IPS-15b (cell line): ENCODE results near the gene KRT2.

Experiments used
- H3K27me3 ChIP-seq: one replicate; pipeline ENCODE4 v1.6.1; 2013; ENCODE audit warnings: low read length; ENCODE audit not compliant: control insufficient read depth, insufficient read depth
- H3K36me3 ChIP-seq: one replicate; pipeline ENCODE4 v1.6.1; 2013; ENCODE audit warnings: low read length; ENCODE audit not compliant: control insufficient read depth, insufficient read depth
- H3K4me1 ChIP-seq: one replicate; pipeline ENCODE4 v1.6.1; 2013; ENCODE audit warnings: mild to moderate bottlenecking, low read length; ENCODE audit not compliant: control insufficient read depth, insufficient read depth
- H3K4me3 ChIP-seq: one replicate; pipeline ENCODE4 v1.5.1; 2013; ENCODE audit warnings: low read depth, low read length
- H3K9ac ChIP-seq: one replicate; pipeline ENCODE4 v1.6.1; 2013; ENCODE audit warnings: low read depth, mild to moderate bottlenecking, low read length
- H3K9me3 ChIP-seq: one replicate; pipeline ENCODE4 v1.6.1; 2013; ENCODE audit warnings: mild to moderate bottlenecking, low read length; ENCODE audit not compliant: control insufficient read depth, insufficient read depth

The KRT2 gene

GRCh38 chr12:52683575-52684300 lies 31.7 kb upstream of the KRT2 start:
- no peaks in the 10 kb centered on the region for H3K4me1 ChIP-seq
- no peaks in the 10 kb centered on the region for H3K36me3 ChIP-seq
- H3K4me3 ChIP-seq, result no peak overlapping the region
- no peak overlapping the region for H3K9ac ChIP-seq
- no peaks in the 10 kb centered on the region for H3K9me3 ChIP-seq
- H3K27me3 ChIP-seq, result peaks cover 9% of the 10 kb centered on the region

DNA sequence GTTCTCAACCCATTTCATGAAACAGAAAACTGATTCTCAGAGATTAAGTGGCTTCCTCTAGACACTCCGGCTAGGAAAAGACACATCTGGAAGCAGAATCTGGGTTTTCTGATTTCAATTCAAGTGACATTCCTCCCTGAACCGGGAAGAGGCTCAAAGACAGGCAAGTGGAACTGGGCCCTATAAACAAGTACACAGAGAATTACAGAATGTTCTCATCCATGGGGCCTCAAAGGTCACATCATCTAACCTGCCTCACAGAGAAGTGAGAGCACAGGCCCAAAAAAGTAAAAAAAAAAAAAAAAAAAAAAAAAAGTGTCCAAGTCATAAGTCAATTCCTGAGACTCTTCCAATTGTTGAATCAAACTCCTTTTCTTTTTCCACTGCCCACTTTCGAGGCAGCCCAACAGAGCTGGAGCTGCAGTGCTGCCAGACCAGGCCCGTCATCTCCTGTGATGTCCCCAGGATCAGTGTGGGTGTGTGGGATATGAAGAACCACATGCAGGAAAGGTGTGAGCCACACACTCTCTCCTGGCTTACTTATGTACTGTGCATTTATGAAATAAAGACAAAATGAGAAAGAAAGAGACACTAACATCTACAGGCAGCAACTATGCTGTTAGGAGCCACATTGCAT lies 31.0 kb upstream of the KRT2 start:
- H3K27me3 ChIP-seq, result peaks cover 9% of the 10 kb centered on the region
- no peaks in the 10 kb centered on the region for H3K4me1 ChIP-seq
- no peaks in the 10 kb centered on the region for H3K9me3 ChIP-seq
- H3K9ac ChIP-seq, result no peak overlapping the region
- H3K36me3 ChIP-seq, result no peaks in the 10 kb centered on the region
- H3K4me3 ChIP-seq, result no peak overlapping the region

DNA sequence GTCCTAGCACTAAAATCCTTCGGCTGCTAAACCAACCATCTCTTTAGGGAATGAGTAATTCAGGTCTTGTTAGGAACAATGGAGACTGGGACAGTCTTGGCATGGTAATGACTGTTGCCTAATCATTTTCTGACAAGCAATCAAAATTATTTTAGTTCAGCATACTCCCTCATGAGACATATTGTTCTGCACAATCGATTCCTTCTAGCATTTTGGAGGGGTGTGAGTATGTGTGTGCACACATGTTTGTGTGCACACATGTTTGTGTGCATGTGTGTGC lies 30.3 kb upstream of the KRT2 start:
- Histone ChIP-seq H3K27me3 (peaks cover 9% of the 10 kb centered on the region), H3K4me3 (no peak overlapping the region), H3K4me1 (no peaks in the 10 kb centered on the region), H3K9me3 (no peaks in the 10 kb centered on the region), H3K36me3 (no peaks in the 10 kb centered on the region), H3K9ac (no peak overlapping the region)

DNA sequence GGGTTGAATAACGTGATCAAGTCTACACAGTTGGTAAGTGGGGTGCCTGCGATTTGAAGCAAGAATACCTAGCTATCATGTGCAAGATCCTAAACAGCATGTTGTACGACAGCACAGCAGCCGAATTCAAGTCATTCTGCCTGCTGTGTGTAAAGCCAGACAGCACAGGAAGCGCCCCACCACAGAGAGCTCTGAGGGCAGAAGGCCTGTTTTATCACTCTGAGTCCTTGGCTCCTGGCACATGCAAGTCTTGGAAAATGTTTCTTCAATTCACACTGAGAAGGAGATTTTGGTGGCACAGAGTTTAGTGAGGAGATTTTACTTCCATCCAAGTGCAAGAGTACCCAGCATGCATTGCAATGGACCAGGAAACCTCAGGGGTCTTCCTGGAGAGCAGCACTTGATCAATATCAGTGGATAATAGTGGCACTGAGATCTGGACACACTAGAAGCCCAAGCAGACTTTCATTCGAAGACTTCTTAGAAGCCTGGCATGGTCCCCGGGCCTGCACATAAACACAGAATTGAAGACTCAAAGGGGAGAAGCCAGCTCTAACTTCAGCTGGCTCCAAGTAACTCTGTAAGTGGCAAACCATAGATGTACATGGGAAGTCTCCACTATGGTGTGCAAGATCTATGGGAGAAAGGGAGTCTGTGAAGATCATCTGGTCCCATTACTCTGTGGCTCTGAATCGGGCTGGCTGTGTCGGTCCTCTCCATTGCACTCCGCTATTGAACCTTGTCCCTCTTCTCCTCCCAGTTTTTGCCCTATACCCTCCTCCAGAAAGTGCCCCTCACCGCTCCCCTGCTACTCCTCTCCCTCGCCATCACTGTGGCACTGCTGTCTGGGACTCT lies 29.7 kb upstream of the KRT2 start:
- Histone ChIP-seq H3K27me3 (peaks cover 9% of the 10 kb centered on the region), H3K9me3 (no peaks in the 10 kb centered on the region), H3K36me3 (no peaks in the 10 kb centered on the region), H3K4me1 (no peaks in the 10 kb centered on the region), H3K9ac (no peak overlapping the region), H3K4me3 (no peak overlapping the region)

- Histone ChIP-seq H3K27me3 (peaks cover 6% of the 10 kb centered on the region), H3K9ac (no peak within 1 kb of the TSS), H3K4me3 (no peak within 1 kb of the TSS), H3K36me3 (no peaks in the 10 kb centered on the region), H3K9me3 (no peaks in the 10 kb centered on the region), H3K4me1 (no peaks in the 10 kb centered on the region)
These were observed 28.4 kb upstream of the KRT2 start, which contains the start of gene KRT1 for GRCh38 chr12:52680363-52680762. Gene KRT1 (minus strand): TSS chr12:52680407. CDS start chr12:52680348, 59 bp downstream.

- H3K4me1 ChIP-seq, result no peaks in the 10 kb centered on the region
- no peaks in the 10 kb centered on the region for H3K36me3 ChIP-seq
- no peaks in the 10 kb centered on the region for H3K9me3 ChIP-seq
- H3K4me3 ChIP-seq, result no peak overlapping the region
- peaks cover 6% of the 10 kb centered on the region for H3K27me3 ChIP-seq
- H3K9ac ChIP-seq, result no peak overlapping the region
These were observed 27.9 kb upstream of the KRT2 start for GRCh38 chr12:52679875-52680274.

GRCh38 chr12:52677671-52678070 lies 25.7 kb upstream of the KRT2 start:
- Histone ChIP-seq H3K9me3 (no peaks in the 10 kb centered on the region), H3K4me3 (no peak overlapping the region), H3K27me3 (peaks cover 6% of the 10 kb centered on the region), H3K36me3 (no peaks in the 10 kb centered on the region), H3K4me1 (no peaks in the 10 kb centered on the region), H3K9ac (no peak overlapping the region)

GRCh38 chr12:52677126-52677525 lies 25.1 kb upstream of the KRT2 start:
- Histone ChIP-seq H3K9ac (no peak overlapping the region), H3K9me3 (no peaks in the 10 kb centered on the region), H3K27me3 (peaks cover 6% of the 10 kb centered on the region), H3K4me3 (no peak overlapping the region), H3K4me1 (no peaks in the 10 kb centered on the region), H3K36me3 (no peaks in the 10 kb centered on the region)

GRCh38 chr12:52676163-52676562 lies 24.2 kb upstream of the KRT2 start:
- Histone ChIP-seq H3K27me3 (peaks cover 3% of the 10 kb centered on the region), H3K4me3 (no peak overlapping the region), H3K36me3 (no peaks in the 10 kb centered on the region), H3K9ac (no peak overlapping the region), H3K9me3 (no peaks in the 10 kb centered on the region), H3K4me1 (no peaks in the 10 kb centered on the region)

GRCh38 chr12:52675301-52675701 lies 23.3 kb upstream of the KRT2 start:
- no peaks in the 10 kb centered on the region for H3K4me1 ChIP-seq
- H3K4me3 ChIP-seq, result no peak overlapping the region
- peaks cover 2% of the 10 kb centered on the region for H3K27me3 ChIP-seq
- no peak overlapping the region for H3K9ac ChIP-seq
- H3K36me3 ChIP-seq, result no peaks in the 10 kb centered on the region
- no peaks in the 10 kb centered on the region for H3K9me3 ChIP-seq

DNA sequence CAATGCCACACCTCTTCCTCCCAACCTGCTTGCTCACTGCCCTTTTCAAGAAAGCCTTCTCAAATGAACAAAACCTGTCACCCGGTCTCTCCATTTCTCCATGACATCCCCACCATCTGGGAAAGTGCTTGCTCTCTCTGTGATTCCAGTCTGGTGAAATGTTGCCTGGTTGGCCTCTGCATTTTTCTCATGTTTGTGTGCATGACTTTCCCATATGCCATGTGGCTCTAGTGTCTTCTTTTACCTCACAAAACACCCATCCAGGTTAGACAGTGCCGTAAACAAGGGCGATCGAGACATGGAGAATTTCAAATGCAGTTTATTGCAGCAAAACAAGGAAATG lies 22.4 kb upstream of the KRT2 start:
- Histone ChIP-seq H3K9me3 (no peaks in the 10 kb centered on the region), H3K4me3 (no peak overlapping the region), H3K4me1 (no peaks in the 10 kb centered on the region), H3K27me3 (no peaks in the 10 kb centered on the region), H3K9ac (no peak overlapping the region), H3K36me3 (no peaks in the 10 kb centered on the region)
